ENCODE data around the gene IMMP2L. TPM values are rescaled to one million over a fixed set of nuclear protein-coding genes. Genes with fewer than 3 reads are reported as not detected.

The IMMP2L gene
- total and polyA plus RNA-seq, 2 of the 8 experiments (the other 6 are each of a cell fraction or from before 2014, with no cell fraction given): 2.3 to 10.1 TPM

- H3K79me1 ChIP-seq (ENCODE audit: low read depth, low read length): no peaks in the 10 kb centered on the region
- H3K23me2 ChIP-seq (ENCODE audit: low read depth, low read length): peaks cover 4% of the 10 kb centered on the region
- no peak overlapping the region for H2AFZ ChIP-seq (ENCODE audit: low read length)
- H3K9ac ChIP-seq (replicated peaks in 1 of 4; ENCODE audit: extremely low read depth in 1 of 4, low read depth in 3 of 4, low read length in 3 of 4): peak overlapping the region; percentile 53 to 93 (median 86)
- H2AK5ac ChIP-seq (ENCODE audit: low read depth, low read length): no peak overlapping the region; the same call in 1 of the 2 replicates
- H3K14ac ChIP-seq (ENCODE audit: insufficient read length): no peak overlapping the region
- no peak for DNase-seq (ENCODE audit: low read depth in 1 of 2, low spot score in 2 of 2)
- H3K9me3 ChIP-seq (ENCODE audit: insufficient read depth in 2 of 2, low read depth in 1 of 2, low read length in 1 of 2): no peaks in the 10 kb centered on the region
- peaks cover 0 to 13% (median 5%) of the 10 kb centered on the region in 4 experiments; a peak in 4 of 7 replicates for H3K4me1 ChIP-seq (replicated peaks in 1 of 4; ENCODE audit: control insufficient read depth in 3 of 4, insufficient read depth in 4 of 4, low read length in 3 of 4)
- H2BK15ac ChIP-seq (ENCODE audit: low read length): no peak overlapping the region
- 0 out of 4 replicates have a peak, but pooled peaks cover 0 to 5% of the 10 kb centered on the region in 2 experiments for H3K79me2 ChIP-seq (ENCODE audit: control insufficient read depth in 1 of 2, insufficient read depth in 2 of 2, low read length in 2 of 2)
- ChIA-PET POLR2A (ENCODE audit: partially characterized antibody) (interaction anchor here (0.5 to 2.2 kb wide), 12 partner anchors 9 to 889 kb away, joined by 3 to 7 read pairs (median 3); partner anchors contain the start of gene IFRD1), CTCF (ENCODE audit: partially characterized antibody) (interaction anchor here (1.1 to 2.1 kb wide), 2 partner anchors 11 to 169 kb away, joined by 3 to 6 read pairs; no protein-coding TSS in a partner anchor)
- no peak overlapping the region for H3K56ac ChIP-seq (replicated peaks; ENCODE audit: insufficient read length, low read depth, low read length)
- H2BK12ac ChIP-seq (ENCODE audit: low read depth, low read length): peak overlapping the region; percentile 86; the same call in 1 of the 2 replicates
- 27% methylated on average over 4 of the region's 4 CpGs; no CpG with 5 or more reads in 1 of the 2 experiments for WGBS, 2 experiments (ENCODE audit: extremely low coverage in 1 of 2, insufficient coverage in 1 of 2, insufficient read length in 1 of 2, insufficient replicate concordance in 2 of 2, low coverage in 1 of 2, low lambda C conversion rate in 2 of 2, missing lambda C conversion rate in 1 of 2)
- no peak overlapping the region for H4K91ac ChIP-seq (replicated peaks; ENCODE audit: insufficient read length, low read length)
- H3K4me3 ChIP-seq (ENCODE audit: extremely low read depth in 1 of 4, insufficient read depth in 2 of 4, low read depth in 3 of 4, low read length in 4 of 4): peak overlapping the region; percentile 59 to 78 (median 70)
- H4K8ac ChIP-seq (ENCODE audit: extremely low read depth, insufficient read depth, low read length): no peak overlapping the region
- no peak overlapping the region for H3K23ac ChIP-seq (ENCODE audit: insufficient read length)
- H3K4me2 ChIP-seq (ENCODE audit: insufficient read depth in 1 of 2, low read depth in 2 of 2, low read length in 2 of 2): peak overlapping the region; percentile 66 to 95
- H3K36me3 ChIP-seq (ENCODE audit: control insufficient read depth in 2 of 4, insufficient read depth in 4 of 4, low read length in 3 of 4): peaks cover 0 to 14% (median 2%) of the 10 kb centered on the region in 4 experiments; a peak in 3 of 8 replicates
- H2BK20ac ChIP-seq (ENCODE audit: low read length): no peak overlapping the region
- H3K27me3 ChIP-seq (replicated peaks in 1 of 4; ENCODE audit: control insufficient read depth in 3 of 4, extremely low read depth in 1 of 4, insufficient read depth in 3 of 4, low read length in 3 of 4): peaks cover 0 to 1% (median 0%) of the 10 kb centered on the region in 4 experiments; a peak in 1 of 7 replicates
- H3K18ac ChIP-seq (ENCODE audit: extremely low read depth, low read length): peak overlapping the region; percentile 97
- peak overlapping the region; percentile 51 for H4K5ac ChIP-seq (ENCODE audit: insufficient read length, low read depth, low read length)
- peak overlapping the region; percentile 91 for H3K27ac ChIP-seq (ENCODE audit: low read depth, low read length)
- no peak for FAIRE-seq
- H4K20me1 ChIP-seq (replicated peaks in 1 of 2; ENCODE audit: control insufficient read depth in 1 of 2, insufficient read depth in 2 of 2, low read length in 2 of 2): no peaks in the 10 kb centered on the region
- H3K4ac ChIP-seq (replicated peaks; ENCODE audit: insufficient read length, low read depth, low read length): no peak overlapping the region
- no peak overlapping the region for H2BK120ac ChIP-seq (replicated peaks; ENCODE audit: low read depth, low read length)
- peak overlapping the region; percentile 89 for H2BK5ac ChIP-seq (ENCODE audit: low read depth, low read length)
These were observed 1.3 kb downstream of the IMMP2L start for GRCh38 chr7:111560773-111561653.

All from H1 (cell line).